ENCODE measurements around the gene CASZ1. TPM values are rescaled to one million over a fixed set of nuclear protein-coding genes. Genes with fewer than 3 reads are reported as not detected.

CASZ1 gene
- total RNA-seq, 1 donor from 2014 or later = 7.7 TPM

- intact Hi-C loops (cut with micrococcal nuclease) = no loop called here
Measured at GRCh38 chr1:10639775-10640578, 156.5 kb downstream of the CASZ1 start.

- intact Hi-C loops (cut with micrococcal nuclease) = no loop called here
Measured at GRCh38 chr1:10639011-10639774, 157.3 kb downstream of the CASZ1 start.

- intact Hi-C loops (cut with micrococcal nuclease) = no loop called here
Measured at GRCh38 chr1:10638559-10639005, 157.9 kb downstream of the CASZ1 start.

GRCh38 chr1:10637834-10638558, 158.4 kb downstream of the CASZ1 start:
- intact Hi-C loops (cut with micrococcal nuclease) = no loop called here

GRCh38 chr1:10637400-10637799, 159.0 kb downstream of the CASZ1 start:
- intact Hi-C loops (cut with micrococcal nuclease) = no loop called here

GRCh38 chr1:10635992-10636391, 160.5 kb downstream of the CASZ1 start:
- intact Hi-C loops (cut with micrococcal nuclease) = no loop called here

- intact Hi-C loops (cut with micrococcal nuclease) = no loop called here
Measured at GRCh38 chr1:10635085-10635896, 161.2 kb downstream of the CASZ1 start.

- intact Hi-C loops (cut with micrococcal nuclease) = no loop called here
Measured at GRCh38 chr1:10634428-10635084, 161.9 kb downstream of the CASZ1 start.

GRCh38 chr1:10634075-10634427, 162.4 kb downstream of the CASZ1 start:
- intact Hi-C loops (cut with micrococcal nuclease) = no loop called here

- intact Hi-C loops (cut with micrococcal nuclease) = no loop called here
Measured at GRCh38 chr1:10633416-10633815, 163.0 kb downstream of the CASZ1 start.

- intact Hi-C loops (cut with micrococcal nuclease) = no loop called here
Measured at GRCh38 chr1:10632691-10633090, 163.8 kb downstream of the CASZ1 start.

- intact Hi-C loops (cut with micrococcal nuclease) = no loop called here
Measured at GRCh38 chr1:10631811-10632593, 164.4 kb downstream of the CASZ1 start.

- intact Hi-C loops (cut with micrococcal nuclease) = no loop called here
Measured at GRCh38 chr1:10631121-10631810, 165.2 kb downstream of the CASZ1 start.

- intact Hi-C loops (cut with micrococcal nuclease) = no loop called here
Measured at GRCh38 chr1:10630661-10631120, 165.8 kb downstream of the CASZ1 start.

- intact Hi-C loops (cut with micrococcal nuclease) = no loop called here
Measured at GRCh38 chr1:10629816-10630571, 166.5 kb downstream of the CASZ1 start.

- intact Hi-C loops (cut with micrococcal nuclease) = no loop called here
Measured at GRCh38 chr1:10629091-10629815, 167.2 kb downstream of the CASZ1 start.

GRCh38 chr1:10628685-10629084, 167.8 kb downstream of the CASZ1 start:
- intact Hi-C loops (cut with micrococcal nuclease) = no loop called here
